HG02852 (cell line): ENCODE results near the gene KLK11.

Experiments
- ATAC-seq: cut with Tn5 transposase; IDR thresholded peaks from one replicate; pipeline ENCODE4 v1.9.1; 2021; ENCODE audit warnings: mild to moderate bottlenecking, moderate library complexity; ENCODE audit not compliant: unreplicated experiment

Gene KLK11

DNA sequence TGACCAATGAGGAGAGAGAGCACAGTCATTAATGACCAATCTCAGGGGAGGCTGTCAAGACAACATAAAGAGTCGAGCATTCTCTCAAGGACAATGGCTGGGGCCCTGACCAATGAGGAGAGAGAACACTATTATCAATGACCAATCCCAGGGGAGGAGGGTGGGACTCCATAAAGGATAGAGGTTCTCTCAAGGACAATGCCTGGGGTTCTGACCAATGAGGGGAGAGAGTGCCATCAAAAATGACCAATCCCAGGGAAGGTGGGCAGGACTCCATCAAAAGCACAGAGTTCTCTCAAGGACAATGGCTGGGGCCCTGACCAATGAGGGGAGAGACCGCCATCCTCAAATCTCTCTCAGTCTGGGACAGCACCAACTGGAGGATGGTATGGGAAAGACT is 3.3 kb upstream of the KLK11 start:
- no peak for ATAC-seq

DNA sequence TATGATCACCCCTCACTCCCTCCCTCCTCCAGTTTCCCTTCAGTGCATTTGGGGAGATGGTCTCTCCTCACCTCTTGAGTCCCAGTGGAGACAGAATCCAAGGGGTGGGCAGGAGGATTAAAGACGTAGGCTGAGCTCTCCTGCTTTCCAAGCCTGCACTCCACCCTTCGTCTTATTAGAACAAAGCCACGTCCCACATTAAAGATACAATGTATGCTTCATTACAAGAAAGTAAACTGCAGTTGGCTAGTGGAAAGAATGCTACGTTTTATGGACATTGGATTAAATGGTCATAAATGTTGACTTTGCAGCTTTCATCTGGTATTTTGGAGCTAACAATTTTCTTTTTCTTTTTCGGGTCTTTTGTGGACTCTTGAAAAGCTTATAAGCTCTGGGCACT is 1.5 kb upstream of the KLK11 start:
- ATAC-seq = no peak

DNA sequence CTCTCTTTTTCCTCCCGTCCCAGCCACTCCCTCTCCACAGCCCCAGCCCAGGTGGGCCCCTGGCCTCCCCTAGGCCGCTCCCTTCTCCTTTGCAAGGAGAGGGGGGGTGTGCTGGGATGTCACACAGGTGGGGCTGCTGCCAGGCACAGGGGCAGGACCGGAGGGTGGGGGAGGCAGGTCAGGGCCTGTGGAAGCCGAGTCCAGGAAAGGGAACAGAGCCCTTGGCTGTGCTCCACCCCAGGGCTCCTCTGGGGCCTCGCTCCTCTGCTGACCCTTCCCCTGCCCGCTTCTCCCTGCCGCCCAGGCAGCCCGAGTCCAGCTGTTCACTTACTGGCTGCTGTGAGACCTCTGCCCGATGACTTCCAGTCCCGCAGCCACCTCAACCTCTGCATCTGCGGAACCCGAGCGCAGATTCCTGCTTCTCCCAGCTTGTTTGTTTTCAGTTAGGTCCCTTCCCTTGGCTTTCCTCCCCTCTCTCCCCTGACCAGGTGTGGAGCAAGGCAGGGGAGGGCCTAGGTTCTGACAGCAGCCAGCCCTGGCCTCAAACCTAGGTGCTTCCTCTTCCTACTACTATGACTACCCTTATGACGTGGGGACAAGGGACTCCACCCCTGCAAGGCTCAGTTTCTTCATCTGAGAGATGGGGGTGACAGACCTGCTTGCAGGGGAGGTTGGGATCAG is 850 bp upstream of the KLK11 start:
- no peak for ATAC-seq

DNA sequence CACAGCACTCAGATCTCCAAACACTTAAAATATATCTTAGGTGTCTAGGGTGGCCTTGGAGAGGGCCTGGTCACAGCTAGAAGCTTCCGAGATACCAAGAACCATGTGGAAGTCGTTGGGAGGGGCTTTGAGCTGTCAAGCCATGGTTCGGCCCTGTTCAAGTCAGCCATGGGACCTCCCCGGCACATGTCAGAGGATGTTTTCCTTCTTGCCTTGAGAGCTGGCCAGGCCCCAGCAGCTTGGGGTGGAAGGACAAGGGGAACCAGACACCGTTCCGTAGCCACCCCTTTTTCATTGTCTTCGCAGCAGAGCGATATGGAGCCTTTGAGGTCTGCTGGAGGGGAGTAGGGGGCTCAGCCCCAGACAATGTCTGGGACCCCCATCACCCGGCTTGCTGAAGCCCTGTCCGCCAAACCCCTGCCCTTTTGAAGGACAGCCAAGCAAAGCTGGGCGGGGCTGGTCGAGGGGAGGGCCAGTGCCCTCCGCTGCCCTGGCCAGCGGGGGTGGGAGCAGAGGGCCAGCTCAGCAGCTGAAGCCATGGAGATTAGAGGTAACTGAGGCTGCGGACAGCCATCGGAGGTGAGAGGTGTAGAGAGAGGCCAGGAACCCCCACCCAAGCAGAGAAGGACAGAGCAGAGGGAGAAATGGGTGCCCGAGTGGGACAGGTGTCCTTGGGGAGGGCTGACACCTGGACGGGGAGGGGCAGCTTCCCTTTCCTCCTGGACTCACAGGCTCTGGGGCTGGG is 435 bp downstream of the KLK11 start:
- ATAC-seq = no peak

DNA sequence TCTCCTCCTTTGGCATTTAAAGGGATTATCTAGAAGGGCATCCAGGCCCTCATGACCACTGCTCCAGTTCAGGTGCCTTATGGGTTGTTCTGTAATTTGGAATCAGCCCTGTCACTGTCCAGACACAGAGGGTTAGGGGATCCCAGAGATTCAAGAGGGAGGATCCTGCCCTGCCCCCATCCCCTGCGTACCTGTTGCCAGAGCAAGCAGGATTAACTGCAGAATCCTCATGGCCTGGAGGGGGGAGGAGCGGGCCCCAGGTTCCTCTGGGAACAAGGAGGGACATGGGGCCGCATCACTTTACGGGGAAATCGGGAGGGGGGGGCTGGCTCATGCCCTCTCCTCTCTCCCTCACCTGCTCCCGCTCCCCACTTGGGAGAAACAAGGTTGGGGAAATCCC is 1.0 kb downstream of the KLK11 start:
- ATAC-seq = no peak

DNA sequence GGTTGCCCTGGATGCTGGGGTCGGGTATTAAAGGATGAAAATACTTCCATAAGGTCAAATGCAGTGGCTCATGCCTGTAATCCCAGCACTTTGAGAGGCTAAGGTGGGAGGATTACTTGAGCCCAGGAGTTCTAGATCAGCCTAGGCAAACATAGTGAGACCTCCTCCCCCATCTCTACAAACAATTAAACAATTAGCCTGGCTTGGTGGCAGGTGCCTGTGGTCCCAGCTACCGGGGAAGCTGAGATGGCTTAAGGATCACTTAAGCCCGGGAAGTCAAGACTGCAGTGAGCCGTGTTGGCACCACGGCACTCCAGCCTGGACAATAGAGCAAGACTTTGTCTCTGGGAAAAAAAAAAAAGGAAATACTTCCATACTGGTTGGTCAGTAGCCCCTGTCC is 1.5 kb downstream of the KLK11 start:
- ATAC-seq = no peak

DNA sequence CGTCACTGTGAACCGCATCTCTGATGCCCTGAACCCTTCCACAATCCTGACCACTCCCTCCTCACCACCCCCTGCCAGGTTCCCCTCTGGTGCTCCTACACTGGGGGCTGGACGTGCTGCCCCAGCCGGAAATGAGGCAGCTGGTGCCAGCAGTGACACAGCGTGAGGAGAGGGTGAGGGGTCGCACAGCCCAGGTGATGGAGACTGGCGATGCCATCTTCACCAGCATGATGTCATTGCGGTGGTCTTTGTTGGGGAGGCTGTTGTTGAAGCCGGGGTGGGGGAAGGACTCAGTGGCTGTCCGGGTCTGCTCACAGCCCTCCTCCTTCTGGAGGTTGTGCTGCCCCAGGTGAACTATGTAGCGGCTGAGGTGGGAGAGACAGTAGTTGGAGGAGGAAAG is 2.5 kb downstream of the KLK11 start:
- ATAC-seq = no peak

DNA sequence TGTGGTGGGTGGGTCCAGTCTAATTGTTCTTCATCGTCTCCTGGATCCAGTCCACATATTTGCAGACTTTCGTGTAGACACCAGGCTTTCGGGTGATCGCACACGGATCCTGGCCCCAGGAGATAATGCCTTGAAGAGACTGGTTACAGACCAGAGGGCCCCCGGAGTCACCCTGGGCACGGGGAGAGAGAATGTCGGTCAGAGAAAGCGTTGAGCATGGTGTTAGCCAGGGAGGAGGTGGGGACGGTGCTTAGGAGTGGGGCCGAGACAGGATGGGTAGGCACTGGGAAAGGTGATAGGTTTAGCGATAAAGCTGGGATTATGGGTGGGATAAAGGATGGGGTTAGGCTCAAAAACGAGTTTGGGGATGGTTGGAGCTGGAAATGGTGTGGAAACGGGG is 3.9 kb downstream of the KLK11 start:
- no peak for ATAC-seq

DNA sequence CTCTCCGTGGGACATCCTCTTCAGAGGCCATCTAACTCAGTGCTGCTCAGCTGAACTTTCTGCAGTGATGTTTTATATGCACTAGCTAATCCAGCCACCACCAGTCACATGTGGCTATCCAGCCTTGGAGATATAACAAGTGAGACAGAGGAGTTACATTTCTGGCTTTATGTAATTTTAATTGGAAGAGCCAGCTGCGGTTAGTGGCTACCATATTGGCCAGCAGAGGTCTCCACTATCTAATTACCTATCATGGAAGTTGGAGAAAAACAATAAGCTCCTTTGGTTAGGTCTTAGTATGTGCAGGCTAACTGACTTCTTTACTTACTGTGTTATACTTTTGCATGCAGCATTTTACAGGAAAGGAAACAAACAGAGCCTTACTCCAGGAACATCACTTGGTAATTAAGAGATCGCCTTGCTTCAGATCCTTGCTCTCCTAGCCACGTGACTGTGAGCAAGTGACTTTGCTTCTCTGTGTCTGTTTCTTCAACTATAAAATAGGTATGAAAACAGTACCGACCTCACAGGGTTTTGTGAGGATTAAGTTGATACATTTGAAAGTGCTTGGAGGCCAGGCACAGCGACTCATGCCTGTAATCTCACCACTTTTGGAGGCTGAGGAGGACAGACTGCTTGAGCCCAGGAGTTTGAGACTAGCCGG is 5.3 kb downstream of the KLK11 start:
- no peak for ATAC-seq

DNA sequence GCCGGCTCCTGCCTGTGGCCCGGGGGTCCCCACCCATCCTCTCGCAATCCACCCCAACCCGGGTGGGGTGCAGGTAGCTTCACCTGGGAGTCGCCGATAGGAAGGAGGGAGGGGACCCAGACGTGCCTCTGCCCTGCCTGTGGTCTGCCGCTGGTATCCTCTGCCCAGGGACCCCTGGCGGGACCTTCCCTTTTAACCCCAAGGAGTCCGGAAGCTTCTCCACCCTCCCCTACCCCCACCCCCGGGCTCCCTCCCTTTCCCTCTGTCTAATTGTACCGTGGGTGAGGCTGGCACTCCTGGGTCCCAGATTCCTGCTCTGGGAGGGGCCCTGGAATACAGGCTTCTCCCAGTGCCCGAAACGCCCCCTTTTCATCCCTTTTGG is 6.9 kb downstream of the KLK11 start, which contains the start of gene KLK10:
KLK10 (minus strand) TSS at position 166 of the 382 bp plus-strand sequence. CDS start 579 bp downstream, outside the sequence.
- no peak for ATAC-seq

DNA sequence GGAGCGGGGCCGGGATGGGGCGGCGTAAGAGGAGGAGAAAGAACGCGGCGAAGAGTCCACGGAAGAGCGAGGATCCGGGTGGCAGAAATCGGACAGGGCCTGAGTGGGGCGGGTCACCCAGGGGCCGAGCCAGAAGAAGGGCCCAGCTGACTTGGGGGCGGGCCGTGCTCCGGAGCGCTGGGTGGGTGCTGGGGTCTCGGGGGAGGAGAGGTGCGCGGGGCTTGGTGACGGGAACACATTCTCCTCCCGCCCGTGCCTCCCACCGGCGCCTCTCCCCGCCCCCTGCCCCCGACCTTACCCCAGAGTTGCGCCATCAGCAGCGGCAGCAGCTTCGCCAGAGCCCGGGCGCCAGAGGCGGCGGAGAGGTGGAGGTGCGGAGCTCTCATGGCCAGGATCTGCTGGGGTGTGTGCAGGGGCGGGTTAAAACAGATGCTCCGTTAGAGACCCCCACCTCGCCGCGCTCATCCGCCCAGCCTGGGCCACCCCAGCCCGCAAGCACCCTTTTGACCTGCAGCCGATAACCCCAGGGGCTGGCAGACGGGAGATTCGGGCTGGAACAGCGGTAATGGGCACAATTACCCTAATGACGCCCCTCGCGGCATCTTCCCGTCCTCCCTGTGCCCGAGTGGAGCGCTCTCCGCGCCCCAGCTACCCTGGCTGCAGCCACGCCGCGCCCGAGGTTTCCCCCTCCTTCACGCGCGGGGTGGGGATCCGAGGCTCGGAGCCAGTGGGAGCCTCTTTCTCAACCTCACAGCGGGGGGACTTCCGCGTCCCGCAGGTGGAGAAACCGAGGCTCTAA is 7.5 kb downstream of the KLK11 start:
- no peak for ATAC-seq

DNA sequence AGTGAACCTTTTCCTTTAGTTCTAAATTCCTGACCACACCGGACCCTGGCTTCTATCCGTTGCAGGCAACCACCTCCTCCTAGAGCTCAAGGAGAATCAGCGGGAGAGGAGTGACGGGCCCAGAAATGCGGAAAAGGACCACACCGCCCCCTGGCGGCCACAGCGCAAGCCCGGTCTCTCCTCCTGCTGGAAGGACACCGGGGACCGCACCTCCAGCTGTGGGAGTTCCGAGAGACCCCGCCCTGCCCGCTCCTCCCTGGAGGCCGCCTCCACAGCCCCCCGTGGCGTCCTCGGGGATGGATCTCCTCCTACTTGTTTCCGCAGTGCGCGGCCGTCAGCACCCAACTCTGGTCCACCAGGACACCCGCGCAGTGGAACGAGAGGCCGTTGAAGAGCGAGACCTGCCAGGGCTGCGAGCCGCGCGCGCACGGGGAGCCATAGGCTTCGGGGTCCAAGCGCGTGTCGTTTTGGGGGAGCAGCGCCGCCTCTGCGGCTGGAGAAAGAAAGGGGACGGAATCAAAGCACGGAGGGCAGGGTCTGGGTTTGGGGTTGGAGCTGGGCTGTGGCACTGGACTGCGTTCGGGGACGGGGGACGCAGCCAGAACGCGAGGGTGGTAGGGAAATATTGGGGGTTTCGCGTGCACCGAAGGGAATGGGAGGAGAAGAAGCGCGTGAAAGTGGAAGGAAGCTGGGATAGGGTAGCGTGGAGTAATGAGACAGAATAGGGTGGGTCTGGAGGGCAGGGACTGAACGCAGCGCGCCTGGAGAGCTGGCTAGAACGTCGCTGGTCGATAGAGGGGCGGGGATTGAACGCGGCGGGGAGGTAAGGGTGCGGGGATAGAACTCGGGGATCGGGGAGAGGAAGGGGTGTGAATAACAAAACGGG is 9.4 kb downstream of the KLK11 start:
- ATAC-seq = no peak

DNA sequence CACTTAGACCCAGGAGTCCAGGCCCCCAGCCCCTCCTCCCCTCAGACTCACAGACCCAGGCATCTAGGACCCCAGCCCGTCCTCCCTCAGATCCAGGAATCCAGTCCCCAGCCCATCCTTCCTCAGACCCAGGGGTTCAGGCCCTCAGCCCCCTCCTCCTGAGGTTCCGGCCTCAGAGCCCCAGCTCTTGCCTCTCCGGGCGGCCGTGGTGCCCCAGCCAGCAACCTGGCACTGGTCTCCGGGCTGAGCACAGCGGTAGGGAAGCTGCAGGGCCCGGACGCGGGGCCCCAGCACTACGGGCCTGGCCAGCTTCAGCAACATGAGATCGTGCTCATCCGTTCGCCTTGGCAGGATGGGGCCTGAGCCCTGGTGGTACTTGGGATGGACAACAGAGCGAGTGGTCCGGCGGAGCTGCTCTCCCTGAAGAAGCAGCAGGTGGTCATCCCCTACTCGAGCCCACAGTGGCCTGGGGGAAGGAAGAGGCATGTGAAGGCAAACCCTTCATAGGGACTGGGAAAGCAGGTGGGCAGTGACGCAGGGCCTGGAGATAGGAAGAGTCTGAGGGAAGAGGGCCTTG is 10.6 kb downstream of the KLK11 start:
- ATAC-seq = no peak

DNA sequence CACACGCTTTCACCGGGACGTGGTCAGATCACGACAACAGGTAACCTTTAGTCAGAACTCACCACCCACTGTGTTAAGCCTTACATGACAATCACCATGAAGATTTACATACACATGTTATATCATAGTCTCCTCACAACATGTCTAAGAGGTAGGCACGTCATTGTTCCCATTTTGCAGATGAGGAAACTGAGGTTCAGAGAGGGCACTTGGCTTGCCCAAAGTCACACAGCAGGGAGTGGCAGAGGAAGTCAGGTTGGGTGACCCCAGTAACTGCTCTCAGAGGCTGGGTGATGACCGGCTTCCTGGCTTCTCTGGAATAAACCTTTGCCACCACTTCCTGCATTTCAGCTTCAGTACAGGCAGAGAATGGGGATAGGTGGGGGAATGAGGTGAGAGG is 12.2 kb downstream of the KLK11 start:
- ATAC-seq = no peak

DNA sequence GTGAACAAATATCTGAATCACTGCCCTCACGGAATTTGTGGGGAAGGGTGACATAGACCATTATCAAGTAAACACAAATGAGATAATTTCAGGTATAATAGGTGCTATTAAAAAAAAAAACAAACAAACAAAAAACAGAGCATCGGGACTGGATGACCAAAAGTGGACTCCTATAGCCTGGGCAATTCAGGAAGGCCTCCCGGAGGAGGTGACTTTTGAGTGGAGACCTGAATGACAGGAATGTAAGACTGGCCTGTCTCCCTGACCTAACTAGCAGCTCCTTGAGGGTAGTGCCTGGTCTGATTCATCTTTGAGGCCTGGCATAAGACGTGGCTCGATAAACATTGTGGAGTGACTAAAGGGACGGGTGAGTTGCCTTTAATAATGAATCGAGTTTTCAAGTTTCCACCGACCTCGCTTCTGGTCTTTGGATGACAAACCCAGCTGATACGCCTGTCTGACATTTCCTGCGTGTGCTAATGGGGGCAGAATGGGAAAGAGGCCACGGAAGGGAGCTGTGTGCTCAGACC is 13.7 kb downstream of the KLK11 start:
- no peak for ATAC-seq

DNA sequence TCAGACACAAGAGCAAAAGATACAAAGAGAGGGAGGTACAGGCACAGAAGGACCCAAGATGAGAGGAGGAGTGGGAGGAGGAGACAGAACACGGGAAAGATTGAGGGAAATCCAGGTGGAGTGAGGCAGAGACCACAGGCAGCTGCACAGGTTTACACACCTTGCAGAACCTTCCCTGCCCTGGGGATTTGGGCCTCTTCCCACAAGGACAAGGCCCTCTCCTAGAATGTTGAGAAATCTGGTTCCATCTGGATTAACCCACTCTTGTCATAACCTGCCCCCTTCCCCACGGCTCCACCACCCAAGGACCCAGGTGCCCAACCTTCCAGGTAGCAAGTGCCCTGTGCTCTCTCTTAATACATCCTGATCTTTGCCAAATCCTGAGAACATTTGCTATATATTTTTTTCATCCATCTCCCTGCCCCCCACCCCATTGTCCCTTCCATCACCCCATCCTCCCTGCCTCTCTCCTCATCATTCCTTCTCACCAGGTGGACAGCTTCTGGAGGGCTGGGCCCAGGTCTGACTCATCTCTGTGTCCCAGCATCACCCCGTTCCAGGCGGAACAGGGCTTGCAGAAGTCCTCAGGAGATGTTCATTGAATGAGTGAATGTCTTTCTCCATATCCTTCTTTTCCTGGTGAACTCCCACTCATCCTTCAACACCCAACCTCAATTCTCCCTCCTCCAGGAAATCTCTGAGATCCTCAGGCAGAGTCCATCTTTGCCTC is 16.2 kb downstream of the KLK11 start:
- no peak for ATAC-seq

DNA sequence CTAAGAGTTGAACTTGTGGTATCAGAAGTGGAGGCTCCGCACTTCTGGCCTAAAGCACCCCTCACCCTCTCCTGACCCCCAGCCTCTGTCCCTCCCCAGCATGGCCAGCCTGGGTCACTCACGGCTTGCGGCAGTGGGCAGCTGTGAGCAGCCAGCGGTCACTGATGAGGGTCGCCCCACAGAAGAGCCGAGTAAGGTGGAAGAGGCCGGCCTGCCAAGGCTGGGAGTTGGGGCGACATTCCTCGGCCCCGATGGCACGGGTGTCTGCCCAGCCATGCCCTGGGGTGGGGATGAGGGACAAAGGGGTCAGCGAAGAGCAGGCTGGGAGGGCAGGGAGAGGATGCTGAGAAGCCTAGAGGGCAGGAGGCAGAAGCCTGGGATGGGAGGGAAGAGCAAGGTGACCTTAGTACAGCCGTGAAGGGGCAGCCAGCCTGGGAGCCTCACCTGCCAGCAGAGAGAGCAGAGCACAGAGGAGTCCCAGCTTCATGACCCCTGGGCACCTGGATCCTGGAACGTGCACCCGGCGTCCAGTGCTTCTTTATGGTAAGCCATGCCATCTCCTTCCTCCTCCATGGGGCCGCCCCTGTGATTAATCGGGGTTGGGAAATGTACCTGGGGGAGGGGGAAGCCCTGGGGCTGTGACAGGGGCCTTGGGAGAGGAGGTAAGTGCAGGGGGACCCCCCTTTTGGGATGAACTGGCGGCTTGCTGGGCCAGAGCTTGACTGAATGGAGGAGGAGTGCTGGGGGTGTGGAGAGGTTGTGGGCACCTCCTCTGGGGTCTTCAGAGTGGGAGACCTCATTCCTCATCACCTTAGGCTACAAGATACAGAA is 17.1 kb downstream of the KLK11 start:
- ATAC-seq = no peak

DNA sequence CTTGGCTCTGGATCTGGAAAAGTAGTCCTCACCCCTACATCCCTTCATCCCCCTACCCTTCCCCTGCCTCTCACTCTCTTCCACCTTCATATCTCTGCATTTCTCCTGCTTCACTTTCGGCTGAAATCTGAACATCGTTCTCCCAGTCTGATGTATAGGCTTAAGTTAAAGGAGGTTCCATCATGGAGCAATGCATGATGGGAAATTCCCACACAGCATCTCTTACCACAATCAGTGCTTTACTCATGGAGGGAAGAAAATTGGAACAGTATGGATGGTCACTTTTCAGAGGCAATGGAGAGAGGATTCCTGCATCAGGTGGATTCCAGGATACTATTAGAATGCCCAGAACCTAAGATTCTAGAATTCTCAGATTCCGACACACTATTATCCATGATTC is 18.9 kb downstream of the KLK11 start:
- ATAC-seq = no peak
